ENCODE results near the gene KHSRP. TPM values are rescaled to one million over a fixed set of nuclear protein-coding genes. Genes with fewer than 3 reads are reported as not detected.
"Not testable (repeated sequence)": the region's sequence is repeated elsewhere in the genome, so short reads cannot be mapped to it uniquely, and the experiment has no call there.

Gene KHSRP
- total RNA-seq, 1 experiment from 2014 or later = 43.1 TPM

GRCh38 chr19:6421075-6422014, 3.3 kb downstream of the KHSRP start:
- DNase-seq (ENCODE audit: low read depth) = no peak

DNA sequence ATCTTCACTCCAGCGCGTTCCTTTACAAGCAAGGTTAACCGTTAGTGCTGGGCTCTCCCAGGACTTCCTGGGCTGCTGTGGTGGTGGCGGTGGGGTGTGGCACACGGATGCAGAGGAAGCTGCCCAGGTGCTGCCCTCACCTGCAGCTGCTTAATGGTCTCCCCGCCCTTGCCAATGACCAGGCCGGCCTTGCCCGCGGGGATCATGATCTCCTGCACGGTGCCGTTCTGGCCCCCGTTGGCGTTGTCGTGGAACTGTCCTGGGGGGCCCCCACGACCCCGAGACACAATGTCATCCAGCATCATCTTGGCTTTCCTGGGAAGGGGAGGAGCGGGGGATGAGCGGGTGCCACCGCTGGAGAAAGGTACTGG, 6.1 kb downstream of the KHSRP start:
- no peak for DNase-seq (ENCODE audit: low read depth)

GRCh38 chr19:6417713-6418561, 6.7 kb downstream of the KHSRP start:
- no peak for DNase-seq (ENCODE audit: low read depth)

DNA sequence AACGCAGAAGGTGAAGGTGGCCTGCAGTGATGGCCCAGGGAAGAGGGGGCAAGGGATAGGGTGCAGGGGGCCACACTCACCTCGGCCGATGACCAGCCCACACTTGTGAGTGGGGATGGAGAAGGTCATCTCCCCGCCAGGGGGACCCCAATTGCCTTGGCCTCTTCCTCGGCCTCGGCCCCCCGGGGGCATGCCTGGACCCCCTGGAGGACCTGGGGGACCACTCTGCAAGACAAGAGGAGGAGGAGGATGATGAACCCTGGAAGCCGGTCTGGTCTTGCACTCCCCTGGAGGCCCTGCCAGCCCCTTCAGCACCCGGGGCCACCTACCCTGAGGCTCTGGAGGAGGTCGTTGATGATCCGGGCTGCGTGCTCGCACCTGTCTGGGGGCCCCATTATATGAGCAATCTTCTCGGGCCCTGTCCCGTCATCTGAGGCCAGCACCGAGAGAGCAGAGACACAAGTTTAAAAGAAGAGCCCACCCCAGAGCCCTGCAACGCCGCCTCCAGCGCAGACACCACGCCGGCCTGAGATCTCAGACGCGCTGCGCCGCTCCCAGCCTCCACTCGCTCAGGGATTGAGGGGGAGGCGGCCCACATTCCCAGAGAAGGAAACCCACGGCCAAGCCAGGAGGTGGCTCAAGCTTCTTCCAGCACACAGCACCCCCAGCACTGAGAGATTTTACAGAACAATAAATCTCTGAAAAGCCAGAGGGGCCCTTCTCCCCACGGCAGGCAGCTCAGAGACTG, 7.8 kb downstream of the KHSRP start:
- DNase-seq (ENCODE audit: low read depth) = no peak

DNA sequence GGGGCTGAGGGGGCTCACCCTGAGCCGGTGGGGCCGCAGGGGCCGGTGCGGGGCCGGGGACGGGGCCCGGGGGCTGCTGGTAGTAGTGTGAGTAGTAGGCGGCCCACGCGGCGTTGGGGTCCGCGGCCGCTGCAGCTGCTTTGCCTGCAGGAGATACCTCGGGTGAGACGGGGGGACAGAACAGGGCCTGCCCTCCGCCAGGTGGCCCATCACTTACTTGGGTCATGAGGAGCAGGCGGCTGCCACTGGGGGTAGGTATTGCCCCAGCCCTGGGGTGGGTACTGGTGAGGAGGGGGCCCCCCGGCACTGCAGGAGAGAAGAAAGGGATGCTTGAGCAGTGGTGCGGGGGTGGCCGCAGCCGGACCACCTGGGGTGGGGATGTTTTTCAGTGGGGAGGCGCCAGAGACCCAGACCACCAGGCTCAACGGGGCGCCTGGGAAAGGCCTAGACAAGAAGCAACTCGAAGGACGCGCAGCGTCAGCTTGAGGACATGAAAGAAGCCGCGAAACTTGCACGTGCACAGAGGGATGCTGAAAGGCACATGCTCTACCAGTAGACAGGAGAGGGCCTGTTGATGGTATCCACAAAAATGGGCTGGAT, 8.9 kb downstream of the KHSRP start:
- DNase-seq (ENCODE audit: low read depth) = no peak

DNA sequence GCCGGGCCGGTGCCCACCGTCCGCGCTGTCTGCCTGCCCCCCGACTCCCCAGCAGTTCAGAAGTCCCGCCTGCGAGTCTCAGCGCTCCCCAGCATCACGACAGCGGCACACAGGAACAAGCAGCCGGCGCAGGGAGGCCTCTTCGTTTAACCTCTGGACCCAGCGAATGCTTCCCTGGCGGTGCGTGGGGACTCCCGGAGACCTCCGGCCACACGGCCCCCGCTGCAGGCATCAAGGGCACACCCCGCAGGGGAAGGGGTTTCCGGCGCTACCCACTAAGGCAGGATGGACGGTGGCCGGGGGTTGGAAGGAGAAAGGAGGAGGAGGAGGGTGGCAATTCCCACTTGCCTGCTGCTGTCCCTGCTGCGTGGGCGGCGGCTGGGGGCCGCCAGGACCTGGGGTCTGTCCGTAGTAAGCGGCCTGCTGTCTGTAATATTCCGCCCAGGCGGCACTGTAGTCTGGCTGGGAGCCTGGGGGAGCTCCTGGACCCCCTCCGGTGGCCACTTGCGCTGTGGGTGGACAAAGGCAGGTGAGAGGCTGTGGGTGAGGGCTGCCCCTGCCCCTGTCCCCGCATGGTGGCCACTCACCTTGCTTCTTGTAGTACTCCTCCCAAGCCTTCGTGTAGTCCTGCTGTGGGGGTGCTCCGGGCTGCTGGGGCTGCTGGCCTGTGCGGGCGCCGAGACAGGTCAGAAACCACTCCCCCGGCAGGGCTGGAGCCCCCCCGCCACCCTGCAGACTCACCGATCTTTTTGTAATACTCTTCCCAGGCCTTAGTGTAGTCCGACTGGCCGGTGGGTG, 9.6 kb downstream of the KHSRP start:
- DNase-seq (ENCODE audit: low read depth) = no peak

- no peak for DNase-seq (ENCODE audit: low read depth)
Observed at GRCh38 chr19:6413721-6414643, 10.6 kb downstream of the KHSRP start.

GRCh38 chr19:6413291-6413690, 11.3 kb downstream of the KHSRP start:
- no peak for DNase-seq (ENCODE audit: low read depth)

- DNase-seq (ENCODE audit: low read depth) = no peak
Observed at GRCh38 chr19:6412447-6413091, 12.0 kb downstream of the KHSRP start.

DNA sequence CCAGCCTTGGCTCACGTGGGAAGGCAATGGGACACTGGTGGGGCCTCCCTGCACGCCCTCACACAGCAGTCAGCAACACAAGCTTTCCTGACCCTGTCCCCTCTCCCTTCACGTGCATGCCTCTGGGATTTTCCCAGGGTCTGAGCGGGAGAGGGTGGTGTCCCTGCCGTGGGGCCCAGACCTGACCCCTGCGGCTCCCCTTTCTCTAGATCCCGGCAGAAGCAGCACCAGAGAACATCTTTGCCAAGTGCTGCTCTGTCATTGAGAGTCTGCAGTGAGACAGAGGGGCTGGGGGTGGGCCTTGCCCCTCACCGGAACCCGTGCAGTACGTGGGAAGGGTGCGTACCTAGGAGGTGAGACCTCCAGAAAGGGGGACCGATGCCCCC, 12.6 kb downstream of the KHSRP start:
- DNase-seq (ENCODE audit: low read depth) = no peak

DNA sequence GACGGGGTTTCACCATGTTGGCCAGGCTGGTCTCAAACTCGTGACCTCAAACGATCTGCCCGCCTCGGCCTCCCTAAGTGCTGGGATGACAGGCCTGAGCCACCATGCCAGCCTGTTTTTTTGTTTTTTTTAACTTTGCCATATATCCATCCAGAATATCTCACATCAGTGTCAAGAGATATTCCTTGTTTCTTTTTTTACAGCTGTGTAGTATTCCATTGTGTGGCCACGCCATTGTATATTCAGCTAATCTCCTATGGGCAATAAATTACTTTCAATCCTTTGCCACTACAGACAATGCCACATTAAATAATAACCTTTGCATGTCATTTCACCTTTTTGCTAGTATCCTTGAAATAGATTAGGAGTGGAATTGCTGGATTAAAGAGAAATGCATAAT, 15.3 kb downstream of the KHSRP start:
- no peak for DNase-seq (ENCODE audit: low read depth)

DNA sequence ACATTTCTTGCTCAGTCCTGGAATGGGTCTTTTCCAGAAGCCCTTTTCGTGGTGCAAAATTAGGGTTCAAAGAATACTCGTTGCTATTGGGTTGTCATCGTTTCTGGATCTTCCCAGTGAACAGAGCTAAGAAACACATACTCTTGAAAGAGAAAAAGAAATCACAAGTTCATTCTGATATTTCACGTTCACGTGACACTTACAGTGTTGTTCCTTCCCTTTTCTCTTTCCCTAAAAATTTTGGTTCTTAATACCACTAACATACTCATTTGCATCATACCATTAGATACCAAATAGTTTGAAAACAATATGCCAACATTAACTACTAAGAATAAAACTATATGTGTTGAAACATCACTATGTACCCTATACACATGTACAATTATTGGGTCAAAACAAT, 18.2 kb downstream of the KHSRP start:
- DNase-seq (ENCODE audit: low read depth) = no peak

DNA sequence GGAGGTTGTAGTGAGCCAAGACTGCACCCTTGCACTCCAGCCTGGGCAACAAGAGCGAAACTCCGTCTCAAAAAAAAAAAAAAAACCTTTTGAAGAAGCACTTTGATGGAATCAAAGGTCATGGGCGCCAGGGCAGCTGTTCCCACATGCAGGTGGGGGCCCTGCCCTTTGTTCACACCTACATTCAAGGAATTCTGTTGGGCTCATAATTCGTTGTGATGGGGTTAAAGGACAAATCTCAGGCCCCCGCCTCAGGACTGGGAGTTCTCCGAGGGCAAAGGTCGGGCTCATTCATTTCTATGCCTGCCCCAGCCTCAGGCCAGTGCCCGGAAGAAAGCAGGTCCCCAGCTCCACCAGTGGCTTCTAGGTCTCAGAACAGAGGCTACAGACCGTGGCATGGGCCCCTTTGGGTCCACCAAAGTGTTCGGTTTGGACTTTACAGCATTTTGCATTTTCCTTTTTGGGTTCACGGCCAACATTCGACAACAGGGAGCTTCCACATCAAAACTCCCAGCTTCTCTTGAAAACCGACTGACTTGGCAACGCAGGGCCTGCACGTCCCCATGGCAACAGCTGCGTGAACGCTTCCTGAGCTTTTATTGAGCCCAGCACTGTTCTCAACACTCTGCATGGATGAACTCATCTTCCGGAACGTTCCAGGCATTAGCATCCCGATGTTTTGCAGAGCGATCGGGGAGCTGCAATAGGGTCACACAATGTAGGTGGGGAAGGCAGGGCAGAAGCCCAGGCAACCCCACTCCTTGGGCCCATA, 21.6 kb downstream of the KHSRP start:
- DNase-seq (ENCODE audit: low read depth) = no peak

GRCh38 chr19:6402058-6402457, 22.6 kb downstream of the KHSRP start:
- no peak for DNase-seq (ENCODE audit: low read depth)

DNA sequence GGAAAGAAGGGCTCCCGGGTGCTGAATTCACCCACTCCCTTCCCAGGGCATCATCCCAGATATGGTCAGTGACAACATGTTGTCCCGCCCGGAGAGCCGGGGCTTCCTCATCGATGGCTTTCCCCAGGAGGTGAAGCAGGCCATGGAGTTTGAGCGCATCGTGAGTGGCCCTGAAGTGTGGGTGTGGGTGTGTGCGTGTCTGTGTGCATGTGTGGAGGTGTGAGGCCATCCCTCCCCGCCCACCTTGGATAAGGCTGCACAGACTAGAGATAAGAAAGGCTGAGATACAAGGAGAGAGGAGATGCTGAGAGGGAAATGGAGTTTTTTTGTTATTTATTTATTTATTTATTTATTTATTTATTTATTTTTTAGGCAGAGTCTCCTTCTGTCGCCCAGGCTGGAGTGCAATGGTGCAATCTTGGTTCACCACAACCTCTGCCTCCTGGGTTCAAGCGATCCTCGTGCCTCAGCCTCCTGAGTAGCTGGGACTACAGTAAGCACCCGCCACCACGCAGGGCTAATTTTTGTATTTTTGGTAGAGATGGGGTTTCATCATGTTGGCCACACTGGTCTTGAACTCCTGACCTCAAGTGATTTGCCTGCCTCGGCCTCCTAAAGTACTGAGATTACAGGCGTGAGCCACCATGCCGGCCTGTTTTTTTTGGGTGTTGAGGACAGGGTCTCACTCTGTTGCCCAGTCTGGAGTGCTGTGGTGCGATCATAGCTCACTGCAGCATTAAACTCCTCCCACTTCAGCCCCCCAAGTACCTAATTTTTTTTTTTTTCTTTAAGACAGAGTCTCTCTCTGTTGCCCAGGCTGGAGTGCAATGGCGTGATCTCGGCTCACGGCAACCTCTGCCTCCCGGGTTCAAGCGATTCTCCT, 24.3 kb downstream of the KHSRP start:
- DNase-seq (ENCODE audit: low read depth) = not testable (repeated sequence)

DNA sequence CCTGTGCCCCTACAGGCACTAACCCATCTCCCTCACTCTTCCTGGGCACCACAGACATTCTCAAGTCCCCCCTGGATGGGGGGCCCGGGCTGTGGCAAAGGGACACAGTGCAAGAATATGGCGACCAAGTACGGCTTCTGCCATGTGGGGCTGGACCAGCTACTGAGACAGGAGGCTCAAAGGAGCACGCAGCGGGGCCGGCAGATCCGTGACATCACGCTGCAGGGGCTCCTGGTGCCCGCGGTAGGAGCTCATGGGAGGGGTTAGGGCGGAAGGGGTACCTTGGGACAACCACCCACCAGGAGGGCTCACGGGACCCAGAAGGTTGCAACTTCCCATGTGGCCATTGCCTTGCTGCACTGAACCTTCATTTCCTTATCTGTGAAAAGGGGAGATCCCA, 28.3 kb downstream of the KHSRP start:
- no peak for DNase-seq (ENCODE audit: low read depth)

DNA sequence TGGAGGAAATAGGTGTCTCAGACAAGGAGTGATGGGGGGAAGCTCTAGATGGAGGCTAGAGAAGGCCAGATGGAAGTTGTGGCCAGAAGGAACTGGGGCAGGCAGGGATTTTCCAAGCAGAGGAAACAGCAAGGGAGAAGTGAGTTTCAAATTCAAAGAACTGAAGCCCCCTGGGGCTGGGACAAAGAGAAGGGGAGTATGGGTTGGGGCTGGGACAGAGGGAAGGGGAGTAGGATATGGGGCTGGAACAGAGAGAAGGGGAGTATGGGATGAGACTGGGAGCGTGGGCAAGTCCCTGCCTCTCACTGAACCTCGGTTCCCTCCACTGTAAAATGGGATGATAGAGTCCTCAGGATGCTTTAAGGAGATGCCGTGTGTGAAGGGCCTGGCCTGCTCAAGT, 29.8 kb downstream of the KHSRP start:
- no peak for DNase-seq (ENCODE audit: low read depth)
